GM21619 (cell line): Measurements from ENCODE around the gene LRRC4C.
"Not testable (repeated sequence)": the region's sequence is repeated elsewhere in the genome, so short reads cannot be mapped to it uniquely, and the experiment has no call there.

Source experiments
- ATAC-seq: cut with Tn5 transposase; IDR thresholded peaks from one replicate; pipeline ENCODE4 v1.9.1; 2021; ENCODE audit not compliant: unreplicated experiment

LRRC4C gene

DNA sequence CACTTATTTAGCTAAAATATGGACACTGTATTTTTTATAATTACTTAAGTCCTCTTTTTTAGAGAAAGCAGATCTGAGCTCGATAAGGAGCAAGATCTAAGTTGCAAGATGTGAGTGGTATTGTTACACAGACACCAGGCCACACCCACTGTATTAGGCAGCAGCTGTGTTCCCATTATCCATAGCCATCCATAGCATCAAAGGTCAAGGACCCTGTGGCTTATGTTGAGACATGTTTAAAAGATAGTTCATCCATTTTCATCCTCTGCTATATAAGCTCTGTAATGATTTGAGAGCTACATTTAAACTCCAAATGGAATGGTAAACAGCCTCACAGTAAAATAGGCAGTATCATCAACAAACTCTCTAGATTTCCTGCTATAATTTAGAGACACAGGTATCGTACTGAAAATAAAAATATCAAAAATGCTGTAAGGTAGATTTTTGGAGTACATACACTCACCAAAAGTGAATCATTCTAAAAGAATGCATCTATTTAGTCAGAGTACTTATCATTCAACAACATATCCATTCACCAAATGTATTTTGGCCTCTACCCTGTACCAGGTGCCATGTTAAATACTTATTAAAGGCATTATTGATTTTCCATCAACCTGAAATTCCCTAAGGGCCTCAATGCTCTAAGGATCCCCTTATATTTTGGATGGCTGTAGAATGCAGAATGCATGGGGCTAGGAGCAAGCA lies 574.0 kb downstream of the LRRC4C start:
- ATAC-seq, result no peak

DNA sequence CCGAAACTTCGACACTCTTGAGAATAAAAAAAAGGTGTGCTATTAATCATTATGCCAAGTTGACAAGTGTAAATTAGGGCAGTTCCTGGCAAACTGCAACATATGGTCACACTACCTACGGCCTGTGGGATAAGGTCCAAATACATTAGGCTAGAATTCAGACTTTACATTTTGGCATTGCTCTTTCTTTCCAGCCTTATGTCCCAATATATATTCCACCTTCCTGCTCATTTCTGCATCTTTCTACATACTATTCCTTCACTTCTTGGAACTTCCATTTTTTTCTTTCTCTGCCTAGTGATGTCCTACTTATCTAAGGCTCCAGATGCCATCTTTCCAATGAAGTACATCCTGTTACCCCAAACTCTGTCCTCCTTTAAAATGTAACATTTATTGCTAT lies 577.2 kb downstream of the LRRC4C start:
- ATAC-seq, result no peak

DNA sequence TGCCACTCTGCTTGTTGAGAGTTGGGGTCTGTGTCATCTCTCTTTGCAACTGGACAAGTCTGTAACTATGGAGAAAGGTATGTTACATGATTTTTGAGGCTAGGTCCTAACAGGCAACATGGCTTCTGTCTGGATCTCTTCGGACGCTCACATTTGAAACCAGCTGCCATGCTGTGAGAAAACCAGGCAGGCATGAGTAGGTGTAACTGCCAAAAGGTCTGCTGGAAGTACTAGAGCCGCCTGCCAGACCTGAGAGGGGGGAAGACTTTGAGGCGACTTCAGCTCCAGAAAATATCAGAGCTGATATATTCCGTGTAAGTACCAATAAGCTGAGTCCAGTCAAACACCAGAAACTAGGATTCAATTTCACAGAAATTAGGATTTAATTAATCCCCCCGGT lies 579.5 kb downstream of the LRRC4C start:
- ATAC-seq, result no peak

DNA sequence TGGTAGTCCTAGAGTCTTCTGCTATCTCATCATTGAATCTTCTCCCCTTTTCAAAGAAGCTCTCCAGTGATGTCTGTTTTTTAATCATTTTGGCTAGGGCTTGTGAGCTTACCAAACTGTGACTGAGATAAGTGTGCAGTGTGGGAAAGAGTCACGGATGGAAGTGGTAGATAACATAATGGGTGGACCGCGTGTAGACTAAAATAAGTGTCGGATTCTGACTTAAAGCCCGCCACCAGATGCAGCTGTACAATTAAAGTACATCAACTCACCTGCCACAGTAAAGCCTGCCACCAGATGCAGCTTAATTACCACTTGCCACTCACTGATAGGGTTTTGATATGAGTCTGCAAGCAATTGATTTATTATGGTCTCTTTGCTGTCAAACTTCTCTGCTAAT lies 581.5 kb downstream of the LRRC4C start:
- no peak for ATAC-seq

DNA sequence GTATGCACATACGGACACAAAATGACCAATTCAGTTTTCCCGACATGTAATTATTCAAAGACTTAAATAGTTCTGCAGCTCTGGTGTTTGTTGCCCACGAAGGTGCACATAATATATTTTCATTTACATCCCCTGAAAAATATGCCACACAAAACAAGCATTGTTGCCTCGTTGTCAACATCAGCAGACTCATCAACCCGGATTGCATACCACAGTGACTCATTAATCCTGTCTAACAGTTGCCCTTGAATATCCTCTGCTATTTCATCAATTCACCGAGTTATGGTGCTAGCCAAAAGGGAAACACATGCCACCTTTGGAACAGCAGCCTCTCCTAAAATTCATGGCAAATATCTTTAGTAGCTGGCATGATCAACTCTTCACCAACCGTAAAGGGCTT lies 582.2 kb downstream of the LRRC4C start:
- no peak for ATAC-seq

DNA sequence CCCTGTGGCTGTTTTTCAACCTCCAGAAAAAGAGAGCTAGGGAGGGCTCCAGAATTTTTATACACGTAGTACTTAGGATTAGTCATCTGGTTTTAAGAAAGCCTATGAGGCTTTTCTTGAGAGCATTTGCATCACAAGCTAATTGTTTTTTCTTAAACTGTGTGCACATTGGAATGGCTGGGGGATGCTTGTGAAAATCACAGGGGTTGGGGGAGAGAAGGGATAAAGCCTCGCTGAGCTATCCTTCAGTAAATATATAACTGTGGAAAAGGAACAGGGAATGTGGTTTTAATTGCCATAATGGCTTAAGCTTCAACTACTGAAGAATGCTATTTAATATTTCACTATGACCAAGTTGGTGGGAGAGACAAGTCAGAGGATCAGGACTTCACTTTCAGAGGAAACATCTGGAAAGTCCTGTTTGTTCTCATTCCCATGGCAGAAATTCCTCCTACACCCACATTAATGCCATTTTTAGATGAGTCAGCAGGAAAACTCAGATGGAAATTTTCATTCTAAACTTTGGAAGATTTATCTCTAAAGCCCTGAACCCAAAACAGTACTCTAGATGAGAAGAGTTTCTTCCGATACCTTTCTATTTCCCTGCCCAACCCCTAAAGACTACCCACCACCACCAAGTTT lies 591.3 kb downstream of the LRRC4C start:
- no peak for ATAC-seq

DNA sequence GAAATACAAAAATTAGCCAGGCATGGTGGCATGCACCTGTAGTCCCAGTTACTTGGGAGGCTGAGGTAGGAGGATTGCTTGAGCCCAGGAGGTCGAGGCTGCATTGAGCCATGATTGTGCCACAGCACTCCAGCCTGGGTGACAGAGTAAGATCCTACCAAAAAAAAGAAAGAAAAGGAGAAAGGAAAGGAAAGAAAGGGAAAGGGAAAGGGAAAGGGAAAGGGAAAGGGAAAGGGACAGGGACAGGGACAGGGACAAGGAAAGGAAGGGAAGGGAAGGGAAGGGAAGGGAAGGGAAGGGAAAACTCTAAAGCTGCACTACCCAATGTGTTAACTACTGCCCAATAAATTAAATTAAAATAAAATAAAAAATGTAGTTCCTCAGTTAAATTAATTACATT lies 601.7 kb downstream of the LRRC4C start:
- ATAC-seq, result not testable (repeated sequence)

DNA sequence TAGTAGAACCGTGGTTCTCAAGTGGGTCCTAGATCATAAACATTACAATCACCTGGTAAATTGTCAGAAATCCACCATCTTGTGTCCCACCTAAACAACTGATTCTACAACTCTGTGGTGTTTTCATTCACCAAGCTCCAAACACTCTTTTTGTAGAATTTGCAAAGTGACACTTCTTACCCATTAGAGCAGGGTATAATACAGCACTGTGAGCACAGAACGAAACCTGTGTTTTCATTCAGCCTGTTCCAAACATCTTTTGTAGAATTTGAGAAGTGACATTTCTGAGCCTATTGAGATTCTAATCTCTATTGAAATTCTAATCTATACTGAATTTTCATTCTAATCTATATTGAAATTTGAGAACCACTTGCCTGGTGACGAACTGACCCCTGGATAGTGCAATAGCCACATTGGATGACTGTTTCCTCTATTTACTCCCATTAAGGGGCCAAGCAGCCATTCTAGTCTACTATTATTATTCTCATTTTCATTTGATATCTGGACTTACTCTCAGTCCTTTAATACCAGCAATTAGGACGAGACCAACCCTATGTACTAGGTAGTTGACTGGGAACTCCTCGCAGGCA lies 616.6 kb downstream of the LRRC4C start:
- no peak for ATAC-seq

DNA sequence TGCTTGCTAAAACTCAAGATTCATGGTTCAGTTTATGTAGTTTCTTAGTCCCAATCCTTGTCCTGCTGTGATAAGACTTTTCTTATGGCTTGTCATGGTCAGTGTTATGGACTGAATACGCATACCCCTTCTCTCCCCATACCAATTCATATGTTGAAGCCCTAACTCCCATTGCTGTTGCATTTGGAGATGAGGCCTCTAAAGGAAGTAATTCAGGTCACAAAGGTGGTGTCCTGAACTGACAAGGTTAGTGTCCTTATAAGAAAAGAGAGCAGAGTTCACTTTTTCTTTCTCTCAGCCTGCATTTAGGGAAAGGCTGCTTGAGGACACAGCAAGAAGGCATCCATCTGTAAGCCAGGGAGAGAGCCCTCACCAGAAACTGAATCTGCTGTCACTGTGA lies 618.2 kb downstream of the LRRC4C start:
- ATAC-seq, result no peak

DNA sequence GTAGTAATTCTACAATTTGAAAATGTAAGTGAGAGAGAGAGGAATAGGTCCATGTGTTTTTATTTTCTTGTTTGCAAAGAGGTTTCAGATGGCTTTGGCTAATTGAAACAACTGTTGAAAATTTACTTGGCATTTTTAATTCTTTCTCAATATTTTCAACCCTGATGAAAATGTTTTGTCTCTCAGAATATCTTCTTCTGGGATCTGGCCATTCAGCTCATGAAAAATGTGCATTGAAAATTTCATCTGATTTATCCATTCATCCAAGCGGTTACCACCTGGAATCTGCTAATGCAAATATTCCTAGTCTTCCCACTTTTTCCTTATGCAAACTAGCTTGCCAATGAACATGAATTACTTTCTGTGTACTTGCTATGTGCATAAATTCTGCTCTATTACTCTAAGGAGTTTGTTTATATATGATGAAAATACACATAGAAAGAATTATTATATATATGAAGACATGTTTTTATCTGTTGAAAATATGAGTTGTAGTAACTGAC lies 621.2 kb downstream of the LRRC4C start:
- ATAC-seq, result no peak

DNA sequence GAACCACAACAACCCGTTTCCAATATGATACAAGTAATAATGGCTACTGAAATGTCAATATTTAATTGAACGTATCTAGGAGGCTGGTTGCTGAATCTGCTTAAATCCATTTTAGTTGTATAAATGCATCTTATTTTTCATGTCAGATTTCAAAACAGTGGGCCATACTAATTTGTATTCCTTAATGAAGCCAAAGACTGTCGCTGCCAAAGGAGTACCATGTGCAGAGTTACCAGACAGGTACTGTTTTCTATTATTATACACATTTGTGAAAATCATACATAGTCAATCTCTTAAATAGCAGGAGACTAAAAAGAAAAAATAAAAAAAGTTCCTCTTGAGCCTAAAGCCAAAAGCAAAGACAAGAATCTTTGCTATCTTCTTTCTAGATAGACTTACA lies 632.3 kb downstream of the LRRC4C start:
- ATAC-seq, result no peak

DNA sequence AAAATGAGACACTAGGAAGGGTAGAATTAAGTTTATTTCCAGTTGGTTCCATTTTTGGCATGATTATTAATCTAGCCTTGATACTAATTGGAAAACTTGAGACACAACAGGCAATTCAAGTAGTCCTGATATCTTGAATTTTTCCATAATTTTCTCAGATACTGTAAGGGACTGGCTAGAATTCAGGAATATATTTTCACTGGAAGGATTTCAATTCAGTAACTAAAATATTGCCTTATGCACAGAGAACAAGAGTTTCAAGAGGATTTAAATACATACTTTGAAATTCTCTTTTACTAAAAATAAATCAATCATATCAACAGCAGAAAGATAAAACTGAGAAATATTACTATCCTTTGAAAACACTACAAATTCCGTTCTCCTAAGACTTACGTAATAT lies 632.9 kb downstream of the LRRC4C start:
- ATAC-seq, result no peak

DNA sequence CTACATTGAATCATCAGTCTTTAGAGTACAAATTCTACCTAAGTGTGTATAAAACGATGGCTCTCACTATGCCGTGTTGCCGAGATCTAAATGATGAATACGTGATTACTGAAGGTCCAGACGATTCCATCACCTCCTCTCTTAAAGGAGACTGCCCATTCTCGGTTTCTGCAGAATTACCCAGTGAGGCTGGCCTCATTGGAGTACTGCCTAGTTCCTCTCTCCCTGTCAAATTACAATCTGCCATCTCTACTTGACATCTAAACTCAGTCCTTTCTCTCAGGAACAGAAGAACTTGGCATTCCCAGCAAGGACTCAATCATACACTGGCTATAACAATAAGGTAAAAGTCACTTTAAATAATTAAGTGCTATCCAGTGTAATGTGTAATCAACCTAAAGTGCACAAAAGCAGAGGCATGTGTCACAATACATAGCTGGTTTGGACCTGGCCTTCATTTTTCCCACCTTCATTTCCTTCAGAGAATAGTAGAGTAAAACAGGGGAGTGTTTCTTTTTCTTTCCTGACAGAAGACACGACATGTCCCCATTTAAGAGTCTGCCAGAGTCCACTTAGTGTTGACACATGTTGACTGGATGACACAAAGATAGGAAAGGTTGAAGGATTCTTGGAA lies 634.1 kb downstream of the LRRC4C start:
- no peak for ATAC-seq

DNA sequence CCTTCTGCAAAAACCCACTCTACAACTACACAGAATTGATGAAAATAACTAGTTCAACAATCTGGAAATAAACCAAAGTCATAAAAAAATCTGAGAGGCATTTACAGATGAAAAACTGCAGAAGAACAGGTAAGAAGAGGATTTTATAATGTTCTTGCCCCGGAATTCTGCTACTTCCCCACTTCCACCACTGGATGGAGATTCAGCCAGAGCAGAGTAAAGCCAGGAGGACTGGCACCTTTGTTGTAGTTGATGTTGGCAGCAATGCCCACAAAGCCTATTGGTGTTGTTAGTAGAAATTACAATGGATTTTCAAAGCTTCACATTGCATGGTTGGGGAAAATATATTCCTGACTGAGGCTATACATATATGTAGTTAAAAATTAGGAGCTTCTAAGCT lies 640.2 kb downstream of the LRRC4C start:
- no peak for ATAC-seq

DNA sequence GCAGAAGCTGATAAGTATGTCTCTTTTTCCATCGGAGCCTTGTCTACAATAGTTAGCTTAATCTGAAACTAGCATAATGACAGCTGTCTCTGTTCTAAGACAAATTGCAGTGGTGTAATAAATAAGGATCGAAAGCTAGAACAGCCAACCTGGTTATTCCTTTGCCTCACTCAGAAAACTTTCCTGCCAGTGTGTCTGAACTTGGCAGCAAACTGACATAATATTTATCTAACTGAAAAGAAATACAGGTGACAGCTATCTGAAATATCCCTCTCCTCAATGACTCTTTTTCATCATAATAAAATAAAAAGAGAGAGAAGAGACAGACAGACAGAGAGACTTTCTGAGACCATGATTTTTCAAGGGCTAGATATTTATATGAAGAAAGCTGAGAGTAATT lies 642.5 kb downstream of the LRRC4C start:
- ATAC-seq, result no peak

DNA sequence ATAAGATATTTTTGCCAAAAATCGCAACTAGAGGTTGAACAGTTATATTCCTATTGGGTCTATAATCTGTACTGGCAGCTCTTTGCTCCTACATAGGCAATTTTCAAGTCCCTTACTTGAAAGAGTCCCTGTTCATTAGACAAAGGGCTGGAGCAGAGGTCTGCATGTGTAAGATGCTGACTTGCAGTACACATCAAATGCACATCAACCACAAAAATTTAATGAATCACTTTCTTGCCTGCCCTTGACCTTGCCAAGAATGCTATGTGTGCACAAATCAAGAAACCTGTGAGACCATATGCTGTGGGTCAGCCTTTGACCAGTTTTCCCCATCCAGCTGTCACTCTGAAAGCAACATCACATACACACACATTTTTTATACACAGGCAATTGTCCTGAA lies 661.5 kb downstream of the LRRC4C start:
- ATAC-seq, result no peak

DNA sequence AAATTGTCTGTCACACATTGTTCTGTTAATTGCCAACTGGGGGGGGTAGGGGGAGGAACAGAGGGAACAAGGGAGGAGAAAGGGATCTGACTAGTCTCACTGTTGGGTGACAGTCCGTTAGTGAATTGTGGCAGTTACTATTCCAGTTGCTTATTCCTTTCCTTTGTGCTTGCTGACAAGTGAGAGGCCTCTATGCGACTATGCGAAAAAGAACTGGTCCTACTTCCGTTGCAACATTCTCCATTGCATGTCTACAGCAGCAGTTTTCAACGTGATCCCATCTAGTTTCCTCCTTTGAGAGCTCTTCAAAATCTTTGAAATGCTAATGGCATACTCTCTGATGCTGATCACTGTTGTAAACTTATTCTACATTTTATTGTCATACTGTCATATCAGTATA lies 672.2 kb downstream of the LRRC4C start:
- no peak for ATAC-seq

DNA sequence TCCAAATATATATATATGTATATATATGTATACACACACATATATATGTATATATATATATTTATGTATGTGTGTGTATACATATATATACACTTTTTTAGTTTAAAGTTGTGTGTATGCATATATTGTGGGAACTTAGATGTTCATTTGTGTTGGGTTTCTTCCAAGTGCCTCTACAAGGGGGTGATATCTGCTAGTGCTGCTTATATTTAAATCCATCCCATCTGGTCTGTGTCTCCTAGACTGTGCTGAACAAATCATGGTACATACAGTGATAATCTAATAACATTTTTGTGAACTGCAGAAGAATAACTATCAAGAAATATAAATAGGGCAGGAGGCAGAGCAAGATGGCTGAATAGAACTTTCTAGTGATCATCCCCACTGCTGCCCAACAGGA lies 696.4 kb downstream of the LRRC4C start:
- no peak for ATAC-seq

DNA sequence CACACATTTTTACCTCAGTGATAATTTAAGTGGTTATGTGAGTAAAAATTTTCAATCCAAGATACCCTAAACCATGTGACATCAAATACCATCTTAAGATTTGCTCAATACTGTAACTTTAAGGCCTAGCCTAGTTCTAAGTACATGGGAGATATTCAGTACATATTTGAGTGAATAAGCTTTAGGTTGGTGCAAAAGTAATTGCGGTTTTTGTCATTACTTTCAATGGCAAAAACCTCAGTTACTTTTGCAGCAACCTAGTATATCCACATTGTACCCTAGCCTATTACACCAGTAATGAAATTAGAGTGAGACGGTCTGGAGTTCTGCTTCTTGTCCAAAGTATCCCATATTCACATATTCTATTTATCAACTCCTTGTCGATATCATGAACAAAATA lies 700.1 kb downstream of the LRRC4C start:
- ATAC-seq, result no peak

DNA sequence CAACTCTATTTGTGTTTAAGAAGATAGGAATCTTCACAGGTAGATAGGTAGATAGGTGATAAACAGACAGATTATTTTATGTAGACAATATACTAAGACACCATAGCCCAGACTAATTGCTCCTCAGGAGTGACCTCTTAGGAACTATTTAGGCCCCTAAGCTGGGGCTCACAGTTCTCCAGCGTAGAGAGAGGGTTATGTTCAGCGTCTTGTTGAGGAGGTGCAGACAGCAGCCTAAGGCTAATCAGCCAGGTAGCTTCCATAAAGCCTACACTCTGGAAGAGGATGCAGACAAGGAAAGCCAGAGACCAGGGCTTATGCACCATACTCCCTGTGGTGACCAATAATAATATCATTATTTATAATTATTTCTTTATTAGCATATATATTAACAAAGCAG lies 705.2 kb downstream of the LRRC4C start:
- ATAC-seq, result no peak

DNA sequence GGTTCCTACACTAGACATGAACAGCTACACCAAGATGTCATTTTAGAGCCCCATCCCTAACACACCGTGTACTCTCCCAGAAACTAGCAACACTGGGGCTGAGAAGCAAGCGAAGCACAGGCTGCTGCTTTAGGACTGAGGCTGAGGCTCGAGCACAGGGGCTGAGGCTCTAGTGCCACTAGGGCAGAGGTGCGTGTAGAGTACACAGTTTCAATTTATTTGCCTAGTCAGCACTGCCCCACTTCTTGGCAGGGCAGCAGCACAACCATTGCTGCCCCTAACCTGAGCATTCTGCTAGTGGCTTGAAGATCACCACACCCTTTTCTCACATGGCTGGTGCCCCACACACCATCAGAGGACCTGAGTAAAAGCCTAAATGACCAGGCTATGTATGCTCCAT lies 713.2 kb downstream of the LRRC4C start:
- ATAC-seq, result no peak

DNA sequence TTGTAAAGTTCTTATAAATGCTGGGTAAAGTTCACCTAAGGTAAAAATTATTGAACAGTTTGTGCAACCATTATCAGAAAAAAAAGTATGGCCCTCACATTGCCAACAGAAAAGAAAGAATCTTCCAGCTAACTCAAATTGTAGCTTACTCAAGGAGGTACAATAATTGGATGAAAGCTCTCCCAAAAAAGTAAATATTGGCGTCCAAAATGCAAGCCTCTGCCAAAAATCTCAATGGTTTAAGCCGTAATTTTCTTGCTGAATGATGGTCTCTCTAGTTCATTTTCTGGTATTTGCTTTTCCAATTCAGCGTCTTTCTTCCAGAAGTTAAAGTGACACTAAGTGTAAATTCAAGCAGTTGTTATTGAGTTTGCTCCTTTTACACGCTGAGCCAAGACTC lies 727.3 kb downstream of the LRRC4C start:
- ATAC-seq, result no peak
